ENCODE measurements around the gene LAMA2.

GRCh38 chr6:129402244-129402643, 519.3 kb downstream of the LAMA2 start:
- TF ChIP-seq RAD21 (IDR thresholded peaks at IDR 0.05; ENCODE audit: low read depth): no peak
- TF ChIP-seq MAX (IDR thresholded peaks at IDR 0.05): no peak
- no peak for TF ChIP-seq EGR1 (IDR thresholded peaks at IDR 0.05)
- TF ChIP-seq NFIC (IDR thresholded peaks at IDR 0.05): no peak
- no peak for TF ChIP-seq YY1 (IDR thresholded peaks at IDR 0.05; ENCODE audit: low read depth)
- no peak for TF ChIP-seq CEBPB (IDR thresholded peaks at IDR 0.05)
- TF ChIP-seq REST (IDR thresholded peaks at IDR 0.05; ENCODE audit: low read depth): no peak
- TF ChIP-seq CREB1 (IDR thresholded peaks at IDR 0.05; ENCODE audit: low read depth): no peak
